HEK293T (cell line): ENCODE measurements around the gene HPSE2.

ENCODE experiments used
- BHLHE40 ChIP-seq: fragments of 450-650 bp; IDR thresholded peaks from 2 replicates; pipeline ENCODE4 v1.6.1; 2016; ENCODE audit warnings: mild to moderate bottlenecking, moderate library complexity, borderline replicate concordance
- FOXM1 ChIP-seq: fragments of 450-650 bp; IDR thresholded peaks from 2 replicates; pipeline ENCODE4 v1.6.1; 2017; ENCODE audit warnings: mild to moderate bottlenecking, borderline replicate concordance
- SP1 ChIP-seq: fragments of 450-650 bp; IDR thresholded peaks from 2 replicates; pipeline ENCODE4 v1.6.1; 2017

- TF ChIP-seq SP1: no peak
- TF ChIP-seq FOXM1: no peak
- no peak for TF ChIP-seq BHLHE40
Observed at GRCh38 chr10:98610836-98611235, 624.8 kb downstream of the HPSE2 start.
